GM10248 (cell line): Measurements from ENCODE around the gene ZDHHC14.

Source experiments
- CTCF ChIA-PET: fragments of 300-600 bp; sonication (Branson Sonifier 250); formaldehyde crosslinking; extraction: SDS; loops from one replicate; lab custom pipeline; 2021; ENCODE audit warnings: antibody characterized with exemption; lab: Yijun Ruan, JAX
- POLR2A ChIA-PET: fragments of 350-650 bp; sonication (Branson Sonifier 250); formaldehyde crosslinking; extraction: SDS; loops from one replicate; lab custom pipeline; 2020; ENCODE audit warnings: antibody characterized with exemption; lab: Yijun Ruan, JAX
- DNase-seq: peaks from one replicate; pipeline ENCODE4 v3.0.0; 2012; ENCODE audit errors: extremely low spot score
- CTCF ChIP-seq: IDR thresholded peaks from 2 replicates; pipeline ENCODE4 v1.5.1; 2012; ENCODE audit warnings: mild to moderate bottlenecking, low read depth; ENCODE audit errors: extremely low read depth, missing control alignments, control extremely low read depth

The ZDHHC14 gene

GRCh38 chr6:157364705-157365104 is 16.3 kb upstream of the ZDHHC14 start:
- CTCF ChIA-PET = interaction anchor here (1.2 to 2.1 kb wide), 5 partner anchors 11 to 41 kb away, joined by 3 to 5 read pairs (median 4); no protein-coding TSS in a partner anchor
- POLR2A ChIA-PET = no interaction called here
- no peak for TF ChIP-seq CTCF
- no peak for DNase-seq

DNA sequence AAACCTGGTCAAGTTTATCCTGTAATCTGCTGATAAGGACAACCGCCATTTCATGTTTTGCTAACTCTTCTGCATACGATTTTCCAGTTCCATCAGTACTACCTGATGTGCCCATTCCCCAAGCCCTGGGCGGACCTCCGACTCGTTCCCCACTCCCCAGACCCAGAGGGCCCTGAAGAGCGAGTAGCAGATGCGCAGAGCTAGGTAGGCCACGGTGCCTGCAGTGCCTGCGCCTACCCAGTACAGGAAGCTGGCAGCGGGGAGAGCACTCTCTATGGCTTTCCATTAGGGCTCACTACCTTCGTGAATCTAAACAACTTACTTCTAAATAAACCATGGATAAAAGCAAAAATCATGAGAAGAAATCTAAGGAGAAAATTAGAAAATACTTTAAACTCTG is 14.3 kb upstream of the ZDHHC14 start:
- CTCF ChIA-PET = no interaction called here
- TF ChIP-seq CTCF = no peak
- no peak for DNase-seq
- POLR2A ChIA-PET = no interaction called here

DNA sequence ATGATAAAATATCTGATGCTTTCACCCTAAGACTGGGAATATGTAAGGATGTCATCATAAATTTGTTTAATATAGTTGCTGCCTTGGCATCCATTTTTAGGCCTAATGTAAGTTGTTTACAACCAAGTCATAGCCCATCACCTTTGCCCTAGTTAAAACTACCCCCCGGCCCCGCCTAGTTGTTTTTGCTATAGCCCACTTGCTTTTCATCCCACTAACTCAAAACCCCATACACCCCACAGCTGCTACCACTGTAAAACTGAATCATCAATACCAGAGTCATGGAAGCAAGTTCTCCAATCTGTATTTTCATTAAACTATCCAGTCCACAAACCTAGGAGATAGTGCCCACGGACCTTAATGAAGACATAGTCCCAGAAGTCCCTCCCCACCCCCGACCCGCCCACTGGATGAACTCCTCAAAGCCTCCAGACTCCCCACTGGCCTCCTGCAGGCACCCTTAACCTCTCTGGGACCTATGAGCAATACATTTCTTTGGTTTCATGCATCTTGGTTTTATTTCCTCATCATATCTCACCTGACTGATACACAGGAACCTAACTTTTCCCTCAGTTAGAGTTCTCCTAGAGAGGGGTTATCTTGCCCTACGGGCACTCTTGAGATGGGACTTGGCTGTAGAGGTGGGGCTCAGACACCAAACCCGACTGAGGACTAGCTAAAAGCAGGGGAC is 12.5 kb upstream of the ZDHHC14 start:
- ChIA-PET POLR2A (no interaction called here), CTCF (no interaction called here)
- TF ChIP-seq CTCF = no peak
- DNase-seq = no peak

GRCh38 chr6:157370755-157371154 is 10.2 kb upstream of the ZDHHC14 start:
- no peak for TF ChIP-seq CTCF
- ChIA-PET POLR2A (no interaction called here), CTCF (interaction anchor here (0.9 to 1.6 kb wide), 2 partner anchors 9 to 47 kb away, joined by 3 to 8 read pairs; partner anchors contain the start of gene TMEM242)
- DNase-seq = no peak

DNA sequence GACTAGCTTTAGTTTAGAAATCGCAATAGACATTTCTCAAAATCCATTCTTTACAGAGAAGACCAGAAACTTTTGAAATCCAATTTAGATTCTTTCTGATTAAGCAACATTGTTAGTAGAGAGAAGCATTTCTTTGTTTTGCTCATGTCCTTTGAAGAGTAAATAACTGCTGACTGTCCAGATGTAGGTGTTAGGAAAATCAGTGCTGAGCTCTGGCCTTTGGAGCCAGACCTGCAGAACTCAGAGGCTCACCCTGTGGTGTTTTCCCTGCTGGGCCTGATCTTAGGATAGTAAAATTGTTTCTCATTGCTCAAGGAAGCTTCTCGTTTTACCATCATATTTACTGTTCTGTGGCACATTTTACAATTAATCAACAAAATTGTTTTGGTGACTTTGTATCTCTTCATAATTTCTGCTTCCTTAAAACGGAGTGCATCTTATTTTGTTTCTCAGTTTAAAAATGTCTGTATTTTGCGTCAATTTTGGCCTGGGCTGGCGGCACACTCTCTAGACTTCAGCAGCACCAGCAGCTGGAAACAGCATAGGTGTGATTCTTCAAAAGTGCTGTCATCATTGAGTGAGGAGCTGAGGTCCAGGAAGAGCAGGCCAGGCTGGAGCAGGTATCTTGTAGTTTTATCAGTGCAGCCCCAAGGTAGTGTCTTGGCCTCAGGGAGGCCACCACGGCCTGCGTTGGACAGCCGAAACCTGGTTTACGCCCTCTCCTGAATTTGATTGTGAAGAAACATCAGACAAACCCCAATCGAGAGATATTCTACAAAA is 8.3 kb upstream of the ZDHHC14 start:
- no peak for TF ChIP-seq CTCF
- no peak for DNase-seq
- POLR2A ChIA-PET = no interaction called here
- CTCF ChIA-PET = interaction anchor here (0.7 kb wide), 1 partner anchor 12 kb away, joined by 3 read pairs; no protein-coding TSS in a partner anchor

GRCh38 chr6:157374889-157375443 is 6.0 kb upstream of the ZDHHC14 start:
- TF ChIP-seq CTCF = no peak
- ChIA-PET POLR2A (no interaction called here), CTCF (interaction anchor here (0.6 to 1.3 kb wide), 4 partner anchors 10 to 573 kb away, joined by 3 to 4 read pairs (median 4); no protein-coding TSS in a partner anchor)
- no peak for DNase-seq
